ENCODE data around the gene TC2N. TPM values are rescaled to one million over a fixed set of nuclear protein-coding genes. Genes with fewer than 3 reads are reported as not detected.
"Not testable (repeated sequence)": the region's sequence is repeated elsewhere in the genome, so short reads cannot be mapped to it uniquely, and the experiment has no call there.

TC2N gene
- total RNA-seq, 1 donor from 2014 or later = 21.5 TPM

GRCh38 chr14:91858536-91859275 lies 8.6 kb downstream of the TC2N start:
- intact Hi-C loops (cut with micrococcal nuclease) = loop anchor here (1.0 to 2.0 kb wide), 2 partner anchors 9 to 14 kb away; partner anchors contain the start of gene TC2N
- no peaks in the 10 kb centered on the region for H3K9me3 Mint-ChIP-seq
- no peak for DNase-seq (ENCODE audit: low spot score)
- H3K27me3 Mint-ChIP-seq (ENCODE audit: insufficient read depth) = no peaks in the 10 kb centered on the region
- H3K4me1 Mint-ChIP-seq (ENCODE audit: low read depth) = peaks cover 80% of the 10 kb centered on the region
- H3K27ac Mint-ChIP-seq = peak overlapping the region; percentile 65
- peaks cover 57% of the 10 kb centered on the region for H3K36me3 Mint-ChIP-seq (ENCODE audit: low read depth)
- H3K4me3 Mint-ChIP-seq = peak overlapping the region; percentile 10

DNA sequence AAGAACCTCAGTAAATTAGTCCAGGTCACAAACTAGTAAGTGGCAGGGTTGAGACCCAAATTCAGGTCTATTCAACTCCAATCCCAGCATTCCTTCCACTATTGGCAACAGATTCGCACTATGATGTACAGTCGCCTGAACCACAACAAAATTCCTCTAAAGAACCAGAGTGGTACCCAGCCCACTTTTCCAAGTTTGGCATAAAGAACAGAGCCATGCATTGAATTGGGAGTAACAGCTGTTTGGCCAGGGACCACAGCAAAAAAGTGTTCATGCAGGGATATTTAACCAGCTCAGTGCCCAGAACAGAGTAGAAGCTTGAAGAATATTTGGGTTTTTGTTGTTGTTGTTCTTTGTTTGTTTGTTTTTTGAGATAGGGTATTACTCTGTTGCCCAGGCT lies 9.7 kb downstream of the TC2N start:
- intact Hi-C loops (cut with micrococcal nuclease) = loop anchor here (1.0 to 2.0 kb wide), 2 partner anchors 10 to 15 kb away; partner anchors contain the start of gene TC2N
- no peak for DNase-seq (ENCODE audit: low spot score)
- Mint-ChIP-seq H3K27ac (no peak overlapping the region), H3K36me3 (ENCODE audit: low read depth) (peaks cover 53% of the 10 kb centered on the region), H3K27me3 (ENCODE audit: insufficient read depth) (no peaks in the 10 kb centered on the region), H3K4me1 (ENCODE audit: low read depth) (peaks cover 76% of the 10 kb centered on the region), H3K4me3 (no peak overlapping the region), H3K9me3 (no peaks in the 10 kb centered on the region)

- Mint-ChIP-seq H3K4me1 (ENCODE audit: low read depth) (peaks cover 54% of the 10 kb centered on the region), H3K9me3 (no peaks in the 10 kb centered on the region), H3K36me3 (ENCODE audit: low read depth) (peaks cover 54% of the 10 kb centered on the region), H3K4me3 (no peak overlapping the region), H3K27ac (no peak overlapping the region), H3K27me3 (ENCODE audit: insufficient read depth) (no peaks in the 10 kb centered on the region)
- intact Hi-C loops (cut with micrococcal nuclease) = no loop called here
- DNase-seq (ENCODE audit: low spot score) = no peak
These were observed 12.9 kb downstream of the TC2N start for GRCh38 chr14:91854327-91854934.

GRCh38 chr14:91851563-91851962 lies 15.8 kb downstream of the TC2N start:
- peaks cover 57% of the 10 kb centered on the region for H3K36me3 Mint-ChIP-seq (ENCODE audit: low read depth)
- H3K27me3 Mint-ChIP-seq (ENCODE audit: insufficient read depth) = no peaks in the 10 kb centered on the region
- intact Hi-C loops (cut with micrococcal nuclease) = no loop called here
- no peak for DNase-seq (ENCODE audit: low spot score)
- no peak overlapping the region for H3K27ac Mint-ChIP-seq
- no peak overlapping the region for H3K4me3 Mint-ChIP-seq
- H3K4me1 Mint-ChIP-seq (ENCODE audit: low read depth) = peaks cover 36% of the 10 kb centered on the region
- H3K9me3 Mint-ChIP-seq = no peaks in the 10 kb centered on the region

DNA sequence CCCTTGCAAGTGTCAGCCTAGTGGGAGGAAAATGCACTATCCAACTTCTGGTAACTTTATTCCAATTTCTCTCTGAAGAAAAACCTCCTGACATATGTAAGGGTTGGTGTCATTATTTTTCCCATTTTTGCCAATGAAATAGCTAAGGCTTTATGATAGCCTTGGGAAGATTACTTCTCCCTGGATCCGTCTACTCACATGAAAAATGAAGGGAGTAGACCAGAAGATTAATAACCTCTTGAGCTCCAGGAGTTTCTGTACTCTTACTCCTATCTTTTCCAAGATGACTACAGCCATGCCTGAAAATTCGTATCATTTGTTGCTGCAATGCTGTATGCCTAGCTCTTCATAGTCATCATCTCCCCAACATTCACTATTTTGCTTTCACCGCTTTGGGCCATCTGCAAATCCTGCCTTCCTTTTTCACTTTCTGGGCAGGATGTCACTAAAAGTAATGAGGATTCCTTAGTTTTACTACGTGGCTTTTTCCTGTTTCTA lies 18.8 kb downstream of the TC2N start:
- no peak overlapping the region for H3K27ac Mint-ChIP-seq
- no peak overlapping the region for H3K4me3 Mint-ChIP-seq
- H3K9me3 Mint-ChIP-seq = no peaks in the 10 kb centered on the region
- intact Hi-C loops (cut with micrococcal nuclease) = no loop called here
- peaks cover 58% of the 10 kb centered on the region for H3K36me3 Mint-ChIP-seq (ENCODE audit: low read depth)
- H3K27me3 Mint-ChIP-seq (ENCODE audit: insufficient read depth) = no peaks in the 10 kb centered on the region
- DNase-seq (ENCODE audit: low spot score) = no peak
- peaks cover 16% of the 10 kb centered on the region for H3K4me1 Mint-ChIP-seq (ENCODE audit: low read depth)

DNA sequence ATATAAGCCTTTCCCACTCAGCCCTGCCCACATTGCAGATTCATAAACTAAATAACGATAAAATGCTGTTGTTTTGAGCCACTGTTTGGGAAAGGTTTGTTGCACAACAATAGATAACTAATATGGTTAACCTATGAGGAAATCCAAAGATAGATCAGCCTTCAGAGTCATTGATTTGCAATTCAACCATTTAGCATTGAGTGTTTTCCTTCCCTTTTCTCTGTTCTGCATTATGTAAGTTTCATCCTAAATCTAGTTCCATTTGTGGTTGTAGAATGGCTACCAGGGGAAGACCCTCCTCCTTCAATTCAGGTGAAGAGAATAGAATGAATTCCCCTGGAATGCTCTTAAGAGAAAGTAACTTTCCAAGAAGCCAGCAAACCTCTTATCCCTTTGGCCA lies 19.6 kb downstream of the TC2N start:
- Mint-ChIP-seq H3K36me3 (ENCODE audit: low read depth) (peaks cover 59% of the 10 kb centered on the region), H3K4me1 (ENCODE audit: low read depth) (peaks cover 17% of the 10 kb centered on the region), H3K9me3 (no peaks in the 10 kb centered on the region), H3K4me3 (no peak overlapping the region), H3K27ac (no peak overlapping the region), H3K27me3 (ENCODE audit: insufficient read depth) (no peaks in the 10 kb centered on the region)
- no peak for DNase-seq (ENCODE audit: low spot score)
- intact Hi-C loops (cut with micrococcal nuclease) = no loop called here

GRCh38 chr14:91845652-91846051 lies 21.7 kb downstream of the TC2N start:
- no peak overlapping the region for H3K4me3 Mint-ChIP-seq

DNA sequence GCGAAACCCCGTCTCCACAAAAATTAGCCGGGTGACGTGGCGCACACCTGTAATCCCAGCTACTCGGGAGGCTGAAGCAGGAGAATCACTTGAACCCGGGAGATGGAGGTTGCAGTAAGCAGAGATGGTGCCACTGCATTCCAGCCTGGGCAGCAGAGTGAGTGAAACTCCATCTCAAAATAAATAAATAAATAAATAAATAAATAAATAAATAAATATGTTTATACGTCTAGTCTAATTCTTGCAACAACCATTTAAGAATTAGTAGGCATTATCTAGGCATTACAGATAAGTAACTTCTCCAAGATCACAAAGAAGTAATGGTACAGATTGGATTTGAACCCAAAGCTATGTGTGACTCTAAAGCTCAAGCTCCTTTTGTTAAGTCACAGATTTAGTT lies 22.3 kb downstream of the TC2N start:
- peaks cover 65% of the 10 kb centered on the region for H3K36me3 Mint-ChIP-seq (ENCODE audit: low read depth)

More at GRCh38 chr14:91845652-91846051, 21.7 kb downstream of the TC2N start:
- Mint-ChIP-seq H3K4me1 (ENCODE audit: low read depth) (peaks cover 32% of the 10 kb centered on the region), H3K9me3 (no peaks in the 10 kb centered on the region), H3K36me3 (ENCODE audit: low read depth) (peaks cover 64% of the 10 kb centered on the region), H3K27me3 (ENCODE audit: insufficient read depth) (no peaks in the 10 kb centered on the region), H3K27ac (no peak overlapping the region)
- DNase-seq (ENCODE audit: low spot score) = no peak
- intact Hi-C loops (cut with micrococcal nuclease) = no loop called here

DNA sequence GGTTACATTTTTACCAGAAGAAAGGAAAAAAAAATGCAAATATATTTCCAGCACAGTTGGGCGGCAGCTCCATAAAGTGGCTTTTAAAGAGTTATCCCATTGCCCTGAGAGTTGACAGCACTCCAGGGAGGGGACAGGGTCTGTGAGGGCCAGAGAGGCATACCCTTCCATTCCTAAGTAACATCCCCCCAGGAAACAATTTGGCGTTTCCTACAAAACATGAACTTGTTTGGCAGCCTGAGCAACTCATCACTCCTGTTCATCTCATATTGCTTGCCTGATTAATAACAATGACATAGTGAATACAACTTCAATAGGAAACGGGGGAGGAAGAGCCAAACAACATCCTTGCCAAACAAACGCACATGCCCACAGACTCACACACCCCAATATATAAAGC lies 23.3 kb downstream of the TC2N start:
- peaks cover 71% of the 10 kb centered on the region for H3K36me3 Mint-ChIP-seq (ENCODE audit: low read depth)
- H3K27ac Mint-ChIP-seq = no peak overlapping the region

More for the DNA sequence above, 22.3 kb downstream of the TC2N start:
- H3K27ac Mint-ChIP-seq; H3K9me3 Mint-ChIP-seq; H3K27me3 Mint-ChIP-seq (ENCODE audit: insufficient read depth); H3K4me3 Mint-ChIP-seq; DNase-seq (ENCODE audit: low spot score); intact Hi-C loops (cut with micrococcal nuclease): not testable (repeated sequence)
- peaks cover 38% of the 10 kb centered on the region for H3K4me1 Mint-ChIP-seq (ENCODE audit: low read depth)

DNA sequence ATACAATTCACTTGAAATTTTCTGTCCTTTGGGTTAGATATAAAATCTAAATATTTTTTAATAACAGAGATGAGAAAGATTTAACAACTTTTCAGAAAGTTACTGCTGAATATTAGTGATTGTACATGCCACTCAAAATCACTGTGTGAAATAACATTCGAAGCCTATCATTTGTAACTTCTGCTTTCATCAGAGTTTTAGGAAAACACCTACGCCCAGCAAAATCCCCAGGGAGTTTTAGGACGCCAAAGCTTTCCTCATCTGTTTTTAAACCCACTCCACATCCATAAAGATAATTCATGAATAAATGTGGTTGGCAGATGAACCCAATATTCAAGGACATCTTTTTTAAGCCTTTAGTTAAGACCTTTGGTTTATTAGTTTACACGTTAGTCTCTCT lies 23.9 kb downstream of the TC2N start:
- peaks cover 51% of the 10 kb centered on the region for H3K4me1 Mint-ChIP-seq (ENCODE audit: low read depth)
- no peaks in the 10 kb centered on the region for H3K27me3 Mint-ChIP-seq (ENCODE audit: insufficient read depth)
- intact Hi-C loops (cut with micrococcal nuclease) = no loop called here
- H3K9me3 Mint-ChIP-seq = no peaks in the 10 kb centered on the region
- H3K27ac Mint-ChIP-seq = no peak overlapping the region
- DNase-seq (ENCODE audit: low spot score) = no peak
- peaks cover 71% of the 10 kb centered on the region for H3K36me3 Mint-ChIP-seq (ENCODE audit: low read depth)
- H3K4me3 Mint-ChIP-seq = no peak overlapping the region

More for the DNA sequence above, 23.3 kb downstream of the TC2N start:
- H3K9me3 Mint-ChIP-seq = no peaks in the 10 kb centered on the region
- no peak for DNase-seq (ENCODE audit: low spot score)
- H3K27me3 Mint-ChIP-seq (ENCODE audit: insufficient read depth) = no peaks in the 10 kb centered on the region
- peaks cover 45% of the 10 kb centered on the region for H3K4me1 Mint-ChIP-seq (ENCODE audit: low read depth)
- H3K4me3 Mint-ChIP-seq = no peak overlapping the region
- intact Hi-C loops (cut with micrococcal nuclease) = no loop called here

DNA sequence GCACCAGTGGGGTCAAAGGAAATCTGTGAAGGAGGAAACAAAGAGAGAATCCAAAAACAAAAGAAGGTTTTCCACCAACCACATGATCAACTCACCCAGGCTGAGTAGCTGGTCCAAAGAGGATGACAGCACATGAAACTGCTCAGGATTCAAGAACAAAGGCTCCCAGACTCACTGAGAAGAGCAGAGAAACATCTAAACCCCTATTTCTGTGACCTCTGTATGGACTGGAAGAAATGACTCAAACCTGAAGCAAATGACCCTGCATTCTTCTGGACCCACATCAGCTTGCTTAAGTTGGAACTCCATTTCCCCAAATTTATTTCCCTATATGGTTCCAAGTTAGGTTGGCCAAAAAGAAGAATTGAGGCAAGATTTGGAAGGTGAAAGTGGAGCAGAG lies 26.3 kb downstream of the TC2N start:
- no peaks in the 10 kb centered on the region for H3K27me3 Mint-ChIP-seq (ENCODE audit: insufficient read depth)
- H3K9me3 Mint-ChIP-seq = no peaks in the 10 kb centered on the region
- H3K27ac Mint-ChIP-seq = no peak overlapping the region
- intact Hi-C loops (cut with micrococcal nuclease) = no loop called here
- no peak overlapping the region for H3K4me3 Mint-ChIP-seq
- peaks cover 68% of the 10 kb centered on the region for H3K4me1 Mint-ChIP-seq (ENCODE audit: low read depth)
- DNase-seq (ENCODE audit: low spot score) = no peak
- H3K36me3 Mint-ChIP-seq (ENCODE audit: low read depth) = peaks cover 66% of the 10 kb centered on the region

DNA sequence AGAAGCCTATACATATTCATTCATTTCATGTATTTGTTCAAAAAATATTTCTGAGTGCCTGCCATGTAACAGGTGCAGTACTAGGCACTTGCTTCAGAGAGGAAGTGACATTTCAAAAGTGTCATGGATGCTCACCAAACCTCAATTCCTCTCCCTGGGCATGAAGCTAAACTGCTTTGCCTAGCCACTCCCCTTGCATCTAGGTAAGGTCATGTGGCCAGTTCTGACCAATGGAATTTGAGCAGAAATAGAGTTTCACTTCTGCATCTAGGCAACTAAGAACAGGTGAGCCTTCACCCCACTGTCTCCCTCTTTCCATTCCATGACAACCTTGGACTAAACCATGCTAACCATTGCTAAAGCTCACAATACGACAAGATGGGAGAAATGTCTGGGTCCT lies 27.6 kb downstream of the TC2N start:
- Mint-ChIP-seq H3K4me3 (no peak overlapping the region), H3K4me1 (ENCODE audit: low read depth) (peaks cover 74% of the 10 kb centered on the region), H3K27me3 (ENCODE audit: insufficient read depth) (no peaks in the 10 kb centered on the region), H3K27ac (no peak overlapping the region), H3K9me3 (no peaks in the 10 kb centered on the region), H3K36me3 (ENCODE audit: low read depth) (peaks cover 65% of the 10 kb centered on the region)
- intact Hi-C loops (cut with micrococcal nuclease) = loop anchor here (5.0 kb wide), 2 partner anchors 73 to 268 kb away; partner anchors contain the start of gene ATXN3
- no peak for DNase-seq (ENCODE audit: low spot score)

DNA sequence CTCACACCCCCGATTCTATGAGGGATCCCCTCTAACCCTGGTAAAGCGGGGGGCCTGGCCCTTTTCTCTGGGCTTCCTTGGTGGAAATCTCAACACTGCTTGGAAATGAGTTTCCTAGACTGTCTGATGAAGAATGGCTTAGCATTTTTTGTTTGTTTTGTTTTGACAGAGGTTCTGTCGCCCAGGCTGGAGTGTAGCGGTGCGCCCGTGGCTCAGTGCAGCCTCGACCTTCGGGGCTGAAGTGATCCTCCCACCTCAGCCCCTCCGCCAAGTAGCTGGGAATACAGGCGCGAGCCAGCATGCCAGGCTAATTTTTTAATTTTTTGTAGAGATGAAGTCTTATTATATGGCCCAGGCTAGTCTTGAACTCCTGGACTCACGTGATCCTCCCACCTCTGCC lies 30.3 kb downstream of the TC2N start:
- H3K27ac Mint-ChIP-seq = no peak overlapping the region
- DNase-seq (ENCODE audit: low spot score) = no peak
- peaks cover 75% of the 10 kb centered on the region for H3K4me1 Mint-ChIP-seq (ENCODE audit: low read depth)
- H3K4me3 Mint-ChIP-seq = peak overlapping the region; percentile 85
- H3K9me3 Mint-ChIP-seq = no peaks in the 10 kb centered on the region
- no peaks in the 10 kb centered on the region for H3K27me3 Mint-ChIP-seq (ENCODE audit: insufficient read depth)
- intact Hi-C loops (cut with micrococcal nuclease) = loop anchor here (2.0 to 5.0 kb wide), 3 partner anchors 36 to 270 kb away; partner anchors contain the start of gene ATXN3
- H3K36me3 Mint-ChIP-seq (ENCODE audit: low read depth) = peaks cover 58% of the 10 kb centered on the region
